Heart right ventricle (tissue), 16 donors: ENCODE results near the gene CLIP4. TPM values are rescaled to one million over a fixed set of nuclear protein-coding genes. Genes with fewer than 3 reads are reported as not detected.

Experiments
- ATAC-seq, 8 donors: fragments of 200-7000 bp; cut with Tn5 transposase; one replicate each; pipeline ENCODE4 v1.9.1; 2020; ENCODE audit warnings: mild to moderate bottlenecking in 8 of 8, moderate library complexity in 8 of 8, moderate number of reproducible peaks in 1 of 8
- DNase-seq, 2 donors: peaks; one replicate each; pipeline ENCODE4 v3.0.0-alpha.2; 2020
- H3K27ac ChIP-seq, 10 donors: fragments of 200-600 bp; sonication (generic) in 2 of 10; one replicate each; pipeline versions ENCODE4 v1.5.0 to v1.8.0; 2020 to 2022; ENCODE audit warnings: mild to moderate bottlenecking in 3 of 10
- H3K27me3 ChIP-seq, 7 donors: fragments of 200-600 bp; one replicate each; pipeline ENCODE4 v1.8.0; 2021 to 2022; ENCODE audit warnings: mild to moderate bottlenecking in 2 of 7
- H3K36me3 ChIP-seq, 9 donors: fragments of 200-600 bp; sonication (generic) in 1 of 9; one replicate each; pipeline versions ENCODE4 v1.5.0 to v1.8.0; 2020 to 2022; ENCODE audit warnings: mild to moderate bottlenecking in 2 of 9
- H3K4me1 ChIP-seq, 9 donors: fragments of 200-600 bp; sonication (generic) in 1 of 9; one replicate each; pipeline versions ENCODE4 v1.5.0 to v1.8.0; 2020 to 2022; ENCODE audit warnings: mild to moderate bottlenecking in 4 of 9
- H3K4me3 ChIP-seq, 10 donors: fragments of 200-600 bp; sonication (generic) in 2 of 10; one replicate each; pipeline versions ENCODE4 v1.5.0 to v1.8.0; 2020 to 2022; ENCODE audit warnings: mild to moderate bottlenecking in 7 of 10, moderate library complexity in 2 of 10
- H3K9me3 ChIP-seq, 11 donors: fragments of 200-600 bp in 10 of 11; sonication (generic) in 2 of 11; one replicate each; pipeline versions ENCODE4 v1.5.0 to v1.8.0; 2013 to 2022; ENCODE audit warnings: mild to moderate bottlenecking in 2 of 11, control low read depth in 1 of 11, moderate library complexity in 1 of 11
- WGBS, 2 donors: extraction: QIAGEN DNeasy Blood & Tissue Kit; methylation state at CpG; one replicate each; pipeline ENCODE4 v1.1.7; 2013; ENCODE audit warnings: inconsistent platforms in 1 of 2; 5-methylcytosine and 5-hydroxymethylcytosine counted together
- intact Hi-C, 10 donors: fragments of 100-400 bp; cut with DNase I; formaldehyde crosslinking; loops; one replicate each; pipeline versions ENCODE4 v1.11.1 to v1.14.2; 2022
- polyA plus RNA-seq, 2 donors: library from polyadenylated mRNA; stranded (reverse); fragments of 200-250 nt; gene quantifications; one replicate each; pipeline ENCODE4 v1.2.3, GENCODE V29; 2013
- total RNA-seq, 10 donors: library from RNA; stranded (reverse); fragmentation: NEBNext Ultra II Directional in 3 of 10; extraction: Animal tissue kit (Norgen Biotek cat#: 25700) in 3 of 10; gene quantifications; one replicate each; pipeline versions ENCODE4 v1.2.1 to v1.2.4, GENCODE V29; 2021 to 2023
- TF ChIP-seq, protein P1 (sequence below), 9 donors: fragments of 200-600 bp; sonication (generic) in 2 of 9; IDR thresholded peaks; one replicate each; pipeline versions ENCODE4 v1.5.0 to v1.8.0; 2021 to 2022; ENCODE audit warnings: antibody characterized with exemption in 9 of 9, mild to moderate bottlenecking in 5 of 9, moderate library complexity in 1 of 9
- donor health status: Arrhythmogenic right ventricular cardiomyopathy.
- donor health status: ischemic (EF 13 %, LVEDD 7.1; RV severe dilation, severe dysfunction).
- donor health status: healthy with polysubstance abuse.
- donor health status: DM: no; HTN: yes; CAD: no.
- donor health status: DM: no; HTN: no; CAD: no.
- donor health status: ischemic (EF 25% LVEDD 6.9; RV normal size, moderate dysfunction).
- donor health status: ischemic (EF 25% LVEDD 5.7; RV mildly dilated, moderate dysfunction).
- donor health status: healthy.
- donor health status: DM: yes; HTN: yes; CAD: no.
- donor health status: Ischemic cardiomyopathy.
- donor health status: ischemic (EF 35%, LVEDD 5.7; RV mildly dilated, moderate dysfunction).
- donor health status: nonischemic (EF 11% LVEDD 7.7; RV severe dilation, severe dysfunction).
- donor health status: DM: yes; HTN: yes; CAD: no.
- donor health status: PGD.
- donor health status: ischemic (EF 29% LVEDD 5.4; RV normal size, mild dysfunction).
- donor health status: nonischemic (EF 23%, LVEDD 6.1; RV moderate dilation, normal function).

CLIP4 gene
- total and polyA plus RNA-seq, 12 donors: 8.3 to 55.2 (median 42.8) TPM

- 72 to 76% methylated on average over 4 of the region's 4 CpGs for whole genome bisulfite sequencing, 2 donors
- no peak overlapping the region for H3K27ac ChIP-seq
- TF ChIP-seq, protein P1, sequence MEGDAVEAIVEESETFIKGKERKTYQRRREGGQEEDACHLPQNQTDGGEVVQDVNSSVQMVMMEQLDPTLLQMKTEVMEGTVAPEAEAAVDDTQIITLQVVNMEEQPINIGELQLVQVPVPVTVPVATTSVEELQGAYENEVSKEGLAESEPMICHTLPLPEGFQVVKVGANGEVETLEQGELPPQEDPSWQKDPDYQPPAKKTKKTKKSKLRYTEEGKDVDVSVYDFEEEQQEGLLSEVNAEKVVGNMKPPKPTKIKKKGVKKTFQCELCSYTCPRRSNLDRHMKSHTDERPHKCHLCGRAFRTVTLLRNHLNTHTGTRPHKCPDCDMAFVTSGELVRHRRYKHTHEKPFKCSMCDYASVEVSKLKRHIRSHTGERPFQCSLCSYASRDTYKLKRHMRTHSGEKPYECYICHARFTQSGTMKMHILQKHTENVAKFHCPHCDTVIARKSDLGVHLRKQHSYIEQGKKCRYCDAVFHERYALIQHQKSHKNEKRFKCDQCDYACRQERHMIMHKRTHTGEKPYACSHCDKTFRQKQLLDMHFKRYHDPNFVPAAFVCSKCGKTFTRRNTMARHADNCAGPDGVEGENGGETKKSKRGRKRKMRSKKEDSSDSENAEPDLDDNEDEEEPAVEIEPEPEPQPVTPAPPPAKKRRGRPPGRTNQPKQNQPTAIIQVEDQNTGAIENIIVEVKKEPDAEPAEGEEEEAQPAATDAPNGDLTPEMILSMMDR (IDR thresholded peaks at IDR 0.05): no peak
- ATAC-seq (peak in 1 of 8 donors; percentile 34), DNase-seq (no peak)
- no peak overlapping the region for H3K4me3 ChIP-seq
- intact Hi-C loops: loop anchor here in 2 of 10 donors (5.0 to 10.0 kb wide), 3 partner anchors 34 to 96 kb away; no protein-coding TSS in a partner anchor
- H3K27me3 ChIP-seq: peaks cover 0 to 8% (median 0%) of the 10 kb centered on the region in 7 donors
- no peaks in the 10 kb centered on the region for H3K36me3 ChIP-seq
- H3K9me3 ChIP-seq: no peaks in the 10 kb centered on the region
- peaks cover 0 to 26% (median 13%) of the 10 kb centered on the region in 9 donors for H3K4me1 ChIP-seq
Measured at GRCh38 chr2:29110916-29111535, 4.2 kb upstream of the CLIP4 start.

DNA sequence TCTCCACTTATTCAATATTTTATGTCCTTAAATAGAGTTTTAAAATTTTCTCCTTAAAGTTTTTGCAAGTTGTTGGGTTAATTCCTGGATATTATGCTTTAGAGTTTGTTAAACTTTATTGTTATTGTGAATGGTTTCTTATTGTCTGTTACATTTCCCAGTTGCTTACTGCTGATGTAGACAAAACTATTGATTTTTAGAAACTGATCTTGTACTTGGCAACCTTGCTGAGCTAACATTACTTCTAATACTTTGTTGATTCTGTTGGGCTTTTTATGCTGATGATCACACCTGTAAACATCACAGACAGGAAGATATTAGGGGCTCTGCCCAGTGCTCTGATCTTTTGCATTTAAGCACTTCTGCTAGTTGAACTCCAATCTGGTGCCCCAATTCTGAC lies 2.8 kb upstream of the CLIP4 start:
- H3K27me3 ChIP-seq: peaks cover 0 to 8% (median 0%) of the 10 kb centered on the region in 7 donors
- no peak for DNase-seq
- no peaks in the 10 kb centered on the region for H3K9me3 ChIP-seq
- H3K36me3 ChIP-seq: no peaks in the 10 kb centered on the region
- TF ChIP-seq, protein P1 (IDR thresholded peaks at IDR 0.05): no peak
- ATAC-seq: no peak
- H3K27ac ChIP-seq: no peak overlapping the region
- no peak overlapping the region for H3K4me3 ChIP-seq
- peaks cover 0 to 34% (median 18%) of the 10 kb centered on the region in 9 donors for H3K4me1 ChIP-seq
- intact Hi-C loops: loop anchor here in 2 of 10 donors (5.0 to 10.0 kb wide), 3 partner anchors 35 to 98 kb away; no protein-coding TSS in a partner anchor

- TF ChIP-seq, protein P1 (IDR thresholded peaks at IDR 0.05): no peak
- Histone ChIP-seq H3K4me3 (no peak overlapping the region), H3K27me3 (peaks cover 0 to 8% (median 0%) of the 10 kb centered on the region in 7 donors), H3K27ac (peak overlapping the region in 1 of 10 donors; percentile 93), H3K36me3 (no peaks in the 10 kb centered on the region), H3K9me3 (no peaks in the 10 kb centered on the region), H3K4me1 (peaks cover 0 to 41% (median 24%) of the 10 kb centered on the region in 9 donors)
- intact Hi-C loops: loop anchor here in 2 of 10 donors (5.0 to 10.0 kb wide), 3 partner anchors 36 to 98 kb away; no protein-coding TSS in a partner anchor
- ATAC-seq (no peak), DNase-seq (no peak)
- WGBS, 2 donors: 69 to 75% methylated on average over 5 of the region's 5 CpGs
Measured at GRCh38 chr2:29113027-29113686, 2.1 kb upstream of the CLIP4 start.

DNA sequence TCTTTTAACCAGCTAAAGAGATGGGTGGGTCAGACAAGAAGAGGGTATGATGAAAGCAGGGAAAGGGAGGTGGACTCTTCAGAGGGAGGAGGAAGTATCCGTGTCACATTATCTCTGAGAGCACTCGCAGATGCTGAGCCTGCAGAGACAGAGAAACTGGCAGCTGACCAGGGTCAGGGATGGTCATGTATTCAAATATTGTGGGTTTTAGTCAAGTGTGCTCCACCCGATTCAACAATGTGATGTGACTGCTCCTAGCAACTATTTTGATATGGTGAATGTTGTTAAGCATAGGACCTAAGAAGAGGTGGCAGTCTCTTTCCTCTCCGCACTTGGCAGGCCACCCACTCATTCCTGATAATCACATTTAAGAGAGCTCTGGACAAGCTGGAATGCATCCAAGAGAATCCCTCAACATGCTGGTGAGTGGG lies 1.3 kb upstream of the CLIP4 start:
- peak; percentile 31 to 32 for DNase-seq
- H3K27ac ChIP-seq: peak overlapping the region in 5 of 10 donors; percentile 82 to 93 (median 84)
- no peaks in the 10 kb centered on the region for H3K9me3 ChIP-seq
- H3K36me3 ChIP-seq: no peaks in the 10 kb centered on the region
- 16 to 24% methylated on average over 4 of the region's 4 CpGs for WGBS, 2 donors
- TF ChIP-seq, protein P1 (IDR thresholded peaks at IDR 0.05): no peak
- peaks cover 0 to 46% (median 24%) of the 10 kb centered on the region in 9 donors for H3K4me1 ChIP-seq
- H3K27me3 ChIP-seq: peaks cover 0 to 8% (median 0%) of the 10 kb centered on the region in 7 donors
- ATAC-seq: peak in 6 of 8 donors; percentile 26 to 51 (median 36)
- intact Hi-C loops: loop anchor here in 2 of 10 donors (5.0 to 10.0 kb wide), 3 partner anchors 37 to 99 kb away; no protein-coding TSS in a partner anchor
- H3K4me3 ChIP-seq: no peak overlapping the region
